NB4 (cell line): Measurements from ENCODE around the gene COL5A1.

Experiments used
- MYC ChIP-seq: IDR thresholded peaks from 2 replicates; pipeline ENCODE4 v1.6.1; 2011; ENCODE audit warnings: low read depth, low read length
- POLR2A ChIP-seq: IDR thresholded peaks from 2 replicates; pipeline ENCODE4 v1.6.1; 2011; ENCODE audit warnings: mild to moderate bottlenecking; ENCODE audit not compliant: insufficient read length; ENCODE audit errors: extremely low read depth
- TF ChIP-seq, protein P1 (sequence below): IDR thresholded peaks from one replicate; pipeline ENCODE4 v1.5.1; 2012; ENCODE audit warnings: low read depth, low read length
- TF ChIP-seq, protein P2 (sequence below): IDR thresholded peaks from 2 replicates; pipeline ENCODE4 v1.6.1; 2011; ENCODE audit warnings: low read depth, low read length

DNA sequence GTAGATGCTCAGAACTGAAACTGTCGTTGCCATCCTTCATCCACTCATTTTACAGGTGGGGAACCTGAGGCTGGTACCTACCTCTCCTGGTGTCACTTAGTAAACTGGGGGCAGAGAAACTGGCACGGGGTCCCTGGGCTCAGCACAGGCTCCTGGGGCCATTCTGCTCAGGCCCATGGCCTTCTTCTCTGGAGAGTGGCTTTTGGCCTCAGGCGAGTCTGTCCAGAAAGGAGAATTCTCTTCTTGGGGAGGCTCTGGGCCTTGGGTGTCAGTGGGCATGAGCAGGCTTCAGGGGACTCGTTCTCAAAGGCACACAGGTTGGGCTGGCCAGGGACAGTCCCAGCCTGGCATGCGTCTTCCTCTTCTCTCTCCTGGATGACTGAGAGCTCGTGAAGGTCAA, 24.6 kb downstream of the COL5A1 start:
- TF ChIP-seq, protein P1, sequence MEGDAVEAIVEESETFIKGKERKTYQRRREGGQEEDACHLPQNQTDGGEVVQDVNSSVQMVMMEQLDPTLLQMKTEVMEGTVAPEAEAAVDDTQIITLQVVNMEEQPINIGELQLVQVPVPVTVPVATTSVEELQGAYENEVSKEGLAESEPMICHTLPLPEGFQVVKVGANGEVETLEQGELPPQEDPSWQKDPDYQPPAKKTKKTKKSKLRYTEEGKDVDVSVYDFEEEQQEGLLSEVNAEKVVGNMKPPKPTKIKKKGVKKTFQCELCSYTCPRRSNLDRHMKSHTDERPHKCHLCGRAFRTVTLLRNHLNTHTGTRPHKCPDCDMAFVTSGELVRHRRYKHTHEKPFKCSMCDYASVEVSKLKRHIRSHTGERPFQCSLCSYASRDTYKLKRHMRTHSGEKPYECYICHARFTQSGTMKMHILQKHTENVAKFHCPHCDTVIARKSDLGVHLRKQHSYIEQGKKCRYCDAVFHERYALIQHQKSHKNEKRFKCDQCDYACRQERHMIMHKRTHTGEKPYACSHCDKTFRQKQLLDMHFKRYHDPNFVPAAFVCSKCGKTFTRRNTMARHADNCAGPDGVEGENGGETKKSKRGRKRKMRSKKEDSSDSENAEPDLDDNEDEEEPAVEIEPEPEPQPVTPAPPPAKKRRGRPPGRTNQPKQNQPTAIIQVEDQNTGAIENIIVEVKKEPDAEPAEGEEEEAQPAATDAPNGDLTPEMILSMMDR: no peak
- TF ChIP-seq, protein P2, sequence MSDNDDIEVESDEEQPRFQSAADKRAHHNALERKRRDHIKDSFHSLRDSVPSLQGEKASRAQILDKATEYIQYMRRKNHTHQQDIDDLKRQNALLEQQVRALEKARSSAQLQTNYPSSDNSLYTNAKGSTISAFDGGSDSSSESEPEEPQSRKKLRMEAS: no peak
- no peak for TF ChIP-seq POLR2A
- no peak for TF ChIP-seq MYC
